ENCODE results near the gene MTNR1A.

- no peak for TF ChIP-seq CTCF (IDR thresholded peaks at IDR 0.05)
- TF ChIP-seq POLR2A (IDR thresholded peaks at IDR 0.05) = no peak
Observed at GRCh38 chr4:186486172-186486571, 69.2 kb downstream of the MTNR1A start.
